C4-2B (cell line): ENCODE measurements around the gene SACM1L.

ENCODE experiments used
- ZFX ChIP-seq: fragments of 450-650 bp; IDR thresholded peaks from 2 replicates; pipeline ENCODE4 v1.6.1; 2017
- TF ChIP-seq, protein P1 (sequence below): fragments of 450-650 bp; conservative IDR thresholded peaks from 2 replicates; pipeline ENCODE4 v1.5.1; 2017; ENCODE audit warnings: mild to moderate bottlenecking

DNA sequence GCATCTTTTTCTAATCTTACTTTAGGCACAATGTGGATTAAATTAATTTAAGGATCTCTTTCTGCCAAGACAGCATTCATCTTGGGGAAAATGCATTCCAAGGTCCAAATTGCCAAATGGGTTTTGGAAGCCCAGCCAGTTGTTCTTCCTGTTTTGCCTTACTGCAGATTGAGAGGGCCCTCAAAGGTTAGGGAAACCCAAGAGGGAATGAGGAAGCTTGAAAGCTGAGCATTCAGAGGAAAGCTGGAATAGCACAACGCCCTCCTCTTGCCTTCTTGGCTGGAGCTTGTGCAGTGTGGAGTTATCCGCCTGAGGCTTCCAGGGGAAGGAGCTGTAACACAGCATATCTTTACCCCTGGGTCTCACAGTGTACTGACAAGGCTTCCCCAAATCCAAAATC, 18.2 kb upstream of the SACM1L start:
- TF ChIP-seq, protein P1, sequence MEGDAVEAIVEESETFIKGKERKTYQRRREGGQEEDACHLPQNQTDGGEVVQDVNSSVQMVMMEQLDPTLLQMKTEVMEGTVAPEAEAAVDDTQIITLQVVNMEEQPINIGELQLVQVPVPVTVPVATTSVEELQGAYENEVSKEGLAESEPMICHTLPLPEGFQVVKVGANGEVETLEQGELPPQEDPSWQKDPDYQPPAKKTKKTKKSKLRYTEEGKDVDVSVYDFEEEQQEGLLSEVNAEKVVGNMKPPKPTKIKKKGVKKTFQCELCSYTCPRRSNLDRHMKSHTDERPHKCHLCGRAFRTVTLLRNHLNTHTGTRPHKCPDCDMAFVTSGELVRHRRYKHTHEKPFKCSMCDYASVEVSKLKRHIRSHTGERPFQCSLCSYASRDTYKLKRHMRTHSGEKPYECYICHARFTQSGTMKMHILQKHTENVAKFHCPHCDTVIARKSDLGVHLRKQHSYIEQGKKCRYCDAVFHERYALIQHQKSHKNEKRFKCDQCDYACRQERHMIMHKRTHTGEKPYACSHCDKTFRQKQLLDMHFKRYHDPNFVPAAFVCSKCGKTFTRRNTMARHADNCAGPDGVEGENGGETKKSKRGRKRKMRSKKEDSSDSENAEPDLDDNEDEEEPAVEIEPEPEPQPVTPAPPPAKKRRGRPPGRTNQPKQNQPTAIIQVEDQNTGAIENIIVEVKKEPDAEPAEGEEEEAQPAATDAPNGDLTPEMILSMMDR = no peak
- no peak for TF ChIP-seq ZFX
